HK-2 (cell line): Measurements from ENCODE around the gene FERD3L.
"Not testable (repeated sequence)": the region's sequence is repeated elsewhere in the genome, so short reads cannot be mapped to it uniquely, and the experiment has no call there.

Experiments
- DNase-seq: peaks from one replicate; pipeline ENCODE4 v3.0.0-alpha.2; 2018; ENCODE audit not compliant: unreplicated experiment

FERD3L gene

DNA sequence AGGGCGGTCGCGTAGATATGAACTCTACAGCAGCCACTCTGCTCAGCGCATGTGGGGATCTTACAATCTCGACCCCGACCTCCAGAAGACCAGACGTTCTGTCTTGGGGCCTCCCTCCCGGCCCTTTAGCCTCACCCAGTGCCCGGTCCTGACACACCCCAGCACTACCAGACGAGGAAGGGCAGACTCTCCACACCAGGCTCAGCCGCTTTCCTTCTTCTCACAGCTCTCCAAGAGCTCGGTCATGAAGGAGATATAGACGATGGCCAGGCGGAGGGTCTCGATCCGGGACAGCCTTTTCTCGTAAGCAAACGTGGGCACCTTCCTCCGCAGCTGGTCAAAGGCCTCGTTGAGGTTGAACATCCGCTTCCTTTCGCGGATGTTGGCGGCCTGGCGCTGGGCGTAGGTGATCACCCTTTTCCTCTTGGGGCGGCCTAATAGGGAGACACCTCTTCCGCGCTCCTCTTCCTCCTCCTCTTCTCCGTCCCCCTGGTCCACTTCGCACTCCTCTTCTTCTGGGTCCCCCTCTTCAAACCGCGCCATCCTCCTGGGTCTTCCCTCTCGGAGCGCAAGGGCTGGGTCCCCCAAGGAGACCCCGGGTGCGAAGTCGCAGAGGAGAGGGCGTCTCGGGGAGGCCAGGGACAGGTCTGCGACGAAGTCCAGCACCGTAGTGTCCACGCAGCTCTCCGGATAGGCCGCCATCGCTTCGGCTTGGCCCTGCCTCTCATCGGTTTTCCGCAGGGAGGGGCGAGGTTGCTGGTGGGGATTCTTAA lies at the start of gene FERD3L:
TSS of gene FERD3L (minus strand) at position 761 of the 773 bp plus-strand sequence. CDS start at position 702, 59 bp downstream.
- no peak for DNase-seq

GRCh38 chr7:19194417-19194816 lies 49.2 kb upstream of the FERD3L start:
- DNase-seq: not testable (repeated sequence)

DNA sequence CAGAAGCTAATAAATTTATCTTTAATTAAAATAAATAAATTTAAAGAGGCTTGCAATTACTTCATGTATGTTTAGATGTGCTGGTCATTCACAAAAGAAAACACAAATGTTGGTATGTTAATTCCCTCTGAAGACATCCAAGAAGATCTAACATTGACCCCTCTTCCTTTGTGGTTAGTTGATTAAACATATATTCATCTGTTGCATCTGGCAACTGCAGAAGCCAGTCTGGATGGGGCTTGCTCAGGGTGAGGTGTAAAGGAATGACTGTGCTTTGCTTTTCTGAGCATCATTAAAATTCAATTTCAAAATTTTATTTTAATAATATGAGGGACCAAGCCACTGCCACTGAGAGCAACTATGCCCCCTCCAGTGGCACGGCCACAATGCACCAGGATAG lies 36.4 kb upstream of the FERD3L start:
- no peak for DNase-seq

GRCh38 chr7:19178595-19178994 lies 33.4 kb upstream of the FERD3L start:
- DNase-seq: no peak

- peak; percentile 2 for DNase-seq
These were observed 32.0 kb upstream of the FERD3L start for GRCh38 chr7:19177269-19177668.

DNA sequence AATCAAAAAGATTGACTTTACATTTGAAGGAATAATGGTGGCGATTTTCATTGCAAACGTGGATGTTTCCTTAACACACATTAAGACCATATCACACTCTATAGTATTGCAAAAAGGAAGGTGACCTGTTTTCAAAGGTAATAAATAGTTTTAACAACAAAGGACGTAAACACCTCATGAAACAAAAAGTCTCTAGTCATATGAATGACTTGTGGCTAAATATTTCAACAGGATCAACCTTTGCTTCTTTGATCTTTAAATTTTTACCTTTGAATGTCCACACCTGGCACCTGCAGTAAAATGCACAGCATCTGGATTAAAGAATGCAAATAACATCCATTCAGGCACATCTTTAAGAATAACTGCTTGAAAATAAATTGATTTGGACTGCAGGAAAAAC lies 30.0 kb upstream of the FERD3L start:
- no peak for DNase-seq

GRCh38 chr7:19161671-19162070 lies 16.4 kb upstream of the FERD3L start:
- no peak for DNase-seq

DNA sequence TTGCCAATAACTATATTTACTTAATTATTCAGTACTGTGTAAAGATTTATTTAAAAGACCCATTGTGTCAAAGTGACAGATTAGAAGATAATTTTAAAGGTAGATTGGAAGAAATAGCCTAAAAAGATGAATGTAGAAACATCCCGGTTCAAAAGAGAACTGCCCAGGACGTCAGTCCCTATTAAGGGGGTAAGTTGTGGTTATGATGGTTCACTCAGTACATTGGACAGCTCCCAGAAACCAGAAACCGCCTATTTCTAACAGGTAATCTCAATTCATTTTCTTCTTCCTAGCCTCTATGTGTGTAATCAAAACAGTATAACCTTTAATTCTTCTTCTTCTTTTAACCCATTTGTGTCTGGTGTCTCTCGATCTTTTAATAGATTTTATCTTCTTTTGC lies 1.5 kb upstream of the FERD3L start:
- no peak for DNase-seq

DNA sequence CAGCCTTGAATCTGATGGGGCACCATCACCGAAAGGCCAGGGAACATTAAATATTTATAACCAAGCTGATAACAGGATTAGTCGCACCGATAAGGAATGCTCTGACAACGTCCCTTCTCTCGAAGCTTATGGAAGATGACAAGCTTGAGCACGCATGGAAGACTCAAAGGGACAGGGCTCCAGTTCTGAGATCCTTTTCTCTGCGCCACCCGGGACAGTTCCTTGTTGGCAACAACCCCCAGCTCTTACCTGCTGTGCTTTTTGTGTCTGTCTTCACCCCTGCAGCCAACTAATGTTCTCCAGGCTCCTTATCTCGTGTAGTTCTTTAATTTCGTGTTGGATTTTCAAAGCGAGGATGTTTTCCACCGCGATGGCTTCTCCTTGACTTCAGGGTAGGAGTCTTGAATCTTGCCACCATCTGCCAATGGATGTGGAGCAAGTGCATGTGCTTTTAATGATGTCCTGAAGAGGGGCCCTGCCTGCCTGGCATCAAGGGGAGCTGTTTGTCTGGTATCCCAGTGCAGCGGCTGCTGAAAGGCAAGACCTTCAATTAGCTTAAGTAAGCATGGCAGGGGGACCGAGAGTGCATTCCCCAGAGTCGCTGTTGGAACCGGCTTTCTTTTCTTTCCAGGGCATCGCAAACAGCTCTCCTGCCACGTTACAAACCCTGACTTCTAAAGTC lies 354 bp upstream of the FERD3L start:
- no peak for DNase-seq

GRCh38 chr7:19143881-19144574 lies 1.2 kb downstream of the FERD3L start:
- no peak for DNase-seq

DNA sequence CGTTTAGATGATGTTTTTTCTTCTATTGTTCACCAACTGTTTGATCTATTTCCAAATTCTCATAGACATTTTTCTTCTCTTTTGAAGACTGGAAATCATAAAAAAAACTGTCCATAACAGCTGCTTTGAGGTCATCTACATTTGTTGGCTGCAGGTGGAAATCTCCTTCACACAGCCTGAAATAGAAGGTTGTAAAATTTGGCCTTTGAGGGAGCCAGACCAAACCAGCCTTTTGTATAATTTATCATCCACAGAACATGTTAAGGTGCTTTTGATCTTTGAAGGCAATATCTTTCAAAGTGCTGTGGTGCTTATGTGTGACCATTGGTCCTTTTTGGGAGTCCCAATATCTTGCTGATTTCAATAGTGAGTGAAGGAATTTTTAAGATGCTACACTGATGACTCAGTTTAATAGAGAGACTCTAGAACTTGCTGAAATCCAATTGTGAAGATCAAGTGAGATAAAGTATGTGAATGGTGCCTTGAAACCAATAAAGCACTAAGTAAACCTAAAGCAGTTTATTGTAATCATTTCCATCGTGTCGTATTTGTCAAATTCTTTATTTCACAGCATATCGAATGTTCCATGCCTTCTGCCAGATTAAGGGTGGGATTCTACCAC lies 5.4 kb downstream of the FERD3L start:
- no peak for DNase-seq

GRCh38 chr7:19133886-19134285 lies 11.3 kb downstream of the FERD3L start:
- DNase-seq: no peak

GRCh38 chr7:19133390-19133789 lies 11.8 kb downstream of the FERD3L start:
- no peak for DNase-seq

DNA sequence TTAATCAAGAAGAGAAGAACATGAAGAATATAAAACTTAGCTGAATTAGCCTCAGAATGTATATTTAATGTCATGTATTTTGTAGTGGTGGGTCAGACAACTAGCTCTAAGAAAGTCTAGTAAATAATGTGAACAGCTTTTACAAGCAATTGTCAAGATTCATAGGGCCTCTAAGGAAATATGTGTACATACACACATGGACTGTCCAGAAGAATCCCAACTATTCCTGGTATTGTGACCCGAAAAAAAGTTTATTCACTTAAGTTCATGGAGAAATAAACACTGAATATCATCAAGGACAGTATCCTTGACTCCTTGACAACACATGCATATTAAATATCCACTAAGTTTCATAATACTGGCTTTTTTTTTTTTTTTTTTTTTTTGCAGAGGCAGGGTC lies 16.4 kb downstream of the FERD3L start:
- no peak for DNase-seq

GRCh38 chr7:19121977-19122588 lies 23.1 kb downstream of the FERD3L start:
- no peak for DNase-seq

DNA sequence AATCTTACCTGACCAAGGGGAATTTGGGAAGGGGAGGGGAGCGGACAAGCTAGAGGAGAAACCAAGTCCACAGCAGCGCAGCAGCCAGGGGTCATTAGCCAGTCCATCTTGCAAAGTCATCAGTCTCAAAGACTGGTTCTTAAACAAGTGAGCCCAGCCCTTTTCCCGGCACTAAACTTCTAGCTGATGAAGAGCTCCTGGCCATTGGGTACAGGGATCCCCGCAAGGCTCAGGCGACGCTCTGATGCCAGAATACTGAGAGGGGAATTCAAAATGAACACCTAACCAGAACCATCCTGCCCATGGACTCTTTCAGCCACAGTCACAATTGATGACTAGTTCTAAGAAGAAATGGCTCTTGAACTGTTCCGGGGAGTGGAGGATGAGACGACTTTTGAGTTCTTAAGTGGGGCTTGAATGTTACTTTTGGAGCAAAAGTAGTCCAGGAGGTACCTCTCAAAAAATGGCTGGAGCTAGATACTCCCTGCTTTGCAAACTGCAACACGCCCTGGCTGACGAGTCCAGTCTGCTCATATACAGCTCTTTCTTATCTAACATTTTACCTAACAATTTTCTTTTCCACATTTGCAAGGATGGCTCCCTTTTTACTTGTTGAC lies 25.2 kb downstream of the FERD3L start:
- no peak for DNase-seq

- DNase-seq: no peak
These were observed 25.8 kb downstream of the FERD3L start for GRCh38 chr7:19119372-19119771.

GRCh38 chr7:19118636-19119371 lies 26.4 kb downstream of the FERD3L start:
- DNase-seq: no peak

- DNase-seq: peak; percentile 23
These were observed 27.2 kb downstream of the FERD3L start for GRCh38 chr7:19117870-19118608.
